GM23248 (cell line): ENCODE data around the gene STIL.

Experiments
- EZH2 ChIP-seq: fragments of 200-600 bp; sonication (generic); IDR thresholded peaks from 2 replicates; pipeline ENCODE4 v1.6.1; 2018; ENCODE audit warnings: antibody characterized with exemption, mild to moderate bottlenecking; ENCODE audit not compliant: insufficient read depth, poor library complexity, severe bottlenecking
- EZH2phosphoT487 ChIP-seq: fragments of 200-600 bp; sonication (generic); IDR thresholded peaks from 2 replicates; pipeline ENCODE4 v1.6.1; 2018; ENCODE audit warnings: antibody characterized with exemption, moderate library complexity, mild to moderate bottlenecking, low read depth; ENCODE audit not compliant: insufficient read depth

GRCh38 chr1:47209091-47209490 is 104.9 kb downstream of the STIL start:
- TF ChIP-seq EZH2 (no peak), EZH2phosphoT487 (no peak)
